H9 (cell line): ENCODE results near the gene JADE2. TPM values are rescaled to one million over a fixed set of nuclear protein-coding genes. Genes with fewer than 3 reads are reported as not detected.

ENCODE experiments used
- DNase-seq: peaks from one replicate; pipeline ENCODE4 v3.0.0-alpha.2; 2017
- H2AFZ ChIP-seq: one replicate; pipeline ENCODE4 v1.6.1; 2013; ENCODE audit warnings: mild to moderate bottlenecking, low read length, control low read depth, moderate library complexity
- H2AK5ac ChIP-seq: 2 replicates; pipeline ENCODE4 v1.6.1; 2013; ENCODE audit warnings: low read length, control low read depth, mixed read lengths; ENCODE audit not compliant: insufficient read length
- H2BK120ac ChIP-seq: one replicate; pipeline ENCODE4 v1.6.1; 2013; ENCODE audit warnings: low read depth, mild to moderate bottlenecking, low read length, control low read depth, inconsistent platforms; ENCODE audit not compliant: poor library complexity, severe bottlenecking
- H2BK12ac ChIP-seq: 2 replicates; pipeline ENCODE4 v1.6.1; 2013; ENCODE audit warnings: low read length, control low read depth, mixed read lengths, low read depth; ENCODE audit not compliant: insufficient read length
- H2BK15ac ChIP-seq: 2 replicates; pipeline ENCODE4 v1.6.1; 2013; ENCODE audit warnings: low read depth, low read length, control low read depth
- H2BK20ac ChIP-seq: one replicate; pipeline ENCODE4 v1.6.1; 2013; ENCODE audit warnings: low read depth, mild to moderate bottlenecking, low read length, control low read depth, inconsistent platforms; ENCODE audit not compliant: poor library complexity, severe bottlenecking
- H2BK5ac ChIP-seq: 2 replicates; pipeline ENCODE4 v1.6.1; 2013; ENCODE audit warnings: low read length, control low read depth, mixed read lengths; ENCODE audit not compliant: insufficient read length
- H3K14ac ChIP-seq: 2 replicates; pipeline ENCODE4 v1.6.1; 2013; ENCODE audit warnings: low read length, control low read depth; ENCODE audit not compliant: insufficient read depth
- H3K18ac ChIP-seq: 2 replicates; pipeline ENCODE4 v1.6.1; 2013; ENCODE audit warnings: low read depth, mild to moderate bottlenecking, mixed read lengths, low read length, control low read depth; ENCODE audit not compliant: insufficient read length
- H3K23ac ChIP-seq: 2 replicates; pipeline ENCODE4 v1.6.1; 2013; ENCODE audit warnings: low read length, control low read depth, mixed read lengths, low read depth; ENCODE audit not compliant: insufficient read length
- H3K23me2 ChIP-seq: 2 replicates; pipeline ENCODE4 v1.6.1; 2013; ENCODE audit warnings: low read depth, mild to moderate bottlenecking, mixed read lengths, low read length, control low read depth; ENCODE audit not compliant: insufficient read length, poor library complexity, severe bottlenecking
- H3K27ac ChIP-seq: 2 replicates; pipeline ENCODE4 v1.5.1; 2013; ENCODE audit warnings: low read length, control low read depth, mixed read lengths, low read depth; ENCODE audit not compliant: insufficient read length
- H3K27me3 ChIP-seq: 2 replicates; pipeline ENCODE4 v1.6.1; 2013; ENCODE audit warnings: low read length, control low read depth, inconsistent platforms; ENCODE audit not compliant: insufficient read depth
- H3K4ac ChIP-seq: 2 replicates; pipeline ENCODE4 v1.6.1; 2013; ENCODE audit warnings: low read depth, mild to moderate bottlenecking, control low read depth, inconsistent platforms, low read length, moderate library complexity
- H3K4me1 ChIP-seq: 2 replicates; pipeline ENCODE4 v1.6.1; 2013; ENCODE audit warnings: low read length, control low read depth, inconsistent platforms; ENCODE audit not compliant: insufficient read depth
- H3K4me2 ChIP-seq: 2 replicates; pipeline ENCODE4 v1.6.1; 2013; ENCODE audit warnings: low read length, control low read depth, mixed read lengths; ENCODE audit not compliant: insufficient read length, insufficient read depth
- H3K56ac ChIP-seq: 2 replicates; pipeline ENCODE4 v1.6.1; 2013; ENCODE audit warnings: low read depth, mild to moderate bottlenecking, mixed read lengths, low read length, control low read depth; ENCODE audit not compliant: insufficient read length
- H3K79me1 ChIP-seq: 2 replicates; pipeline ENCODE4 v1.6.1; 2013; ENCODE audit warnings: low read depth, mild to moderate bottlenecking, moderate library complexity, low read length, control low read depth, inconsistent platforms; ENCODE audit not compliant: insufficient read depth, poor library complexity, severe bottlenecking
- H3K79me2 ChIP-seq: 2 replicates; pipeline ENCODE4 v1.6.1; 2013; ENCODE audit warnings: low read length, control low read depth, inconsistent platforms; ENCODE audit not compliant: insufficient read depth
- H3K9ac ChIP-seq: 2 replicates; pipeline ENCODE4 v1.6.1; 2013; ENCODE audit warnings: low read length, control low read depth, mixed read lengths; ENCODE audit not compliant: insufficient read length; ENCODE audit errors: extremely low read depth
- H3K9me3 ChIP-seq: one replicate; pipeline ENCODE4 v1.6.1; 2013; ENCODE audit warnings: low read depth, low read length, inconsistent platforms; ENCODE audit not compliant: control insufficient read depth
- H3T11ph ChIP-seq: one replicate; pipeline ENCODE4 v1.6.1; 2013; ENCODE audit warnings: mild to moderate bottlenecking, low read length, control low read depth, inconsistent platforms
- H4K20me1 ChIP-seq: one replicate; pipeline ENCODE4 v1.6.1; 2013; ENCODE audit not compliant: control insufficient read depth, insufficient read length, insufficient read depth
- H4K5ac ChIP-seq: 2 replicates; pipeline ENCODE4 v1.6.1; 2013; ENCODE audit warnings: low read depth, mild to moderate bottlenecking, mixed read lengths, low read length, control low read depth; ENCODE audit not compliant: insufficient read length
- H4K8ac ChIP-seq: replicated peaks from 2 replicates; pipeline ENCODE4 v1.6.1; 2013; ENCODE audit warnings: low read length, control low read depth, mixed read lengths, low read depth; ENCODE audit not compliant: insufficient read length
- H4K91ac ChIP-seq: 2 replicates; pipeline ENCODE4 v1.6.1; 2013; ENCODE audit warnings: low read depth, mild to moderate bottlenecking, moderate library complexity, mixed read lengths, low read length, control low read depth; ENCODE audit not compliant: insufficient read length
- H3K27ac Mint-ChIP-seq, 3 experiments: 2 replicates in 2 of 3; 3 replicates in 1 of 3; pipeline ENCODE4 v1.8.0; 2020 to 2021; ENCODE audit warnings: mixed read lengths in 3 of 3, mild to moderate bottlenecking in 1 of 3, moderate library complexity in 1 of 3
- H3K27me3 Mint-ChIP-seq: 2 replicates; pipeline ENCODE4 v1.8.0; 2021; ENCODE audit warnings: low read depth, mild to moderate bottlenecking, moderate library complexity, mixed read lengths
- H3K36me3 Mint-ChIP-seq, 3 experiments: 2 replicates in 2 of 3; 3 replicates in 1 of 3; pipeline ENCODE4 v1.8.0; 2020 to 2021; ENCODE audit warnings: low read depth in 3 of 3, mixed read lengths in 3 of 3; ENCODE audit not compliant: insufficient read depth in 1 of 3
- H3K4me1 Mint-ChIP-seq, 2 experiments: 2 replicates each; pipeline ENCODE4 v1.8.0; 2020; ENCODE audit warnings: mixed read lengths in 2 of 2
- H3K4me3 Mint-ChIP-seq, 2 experiments: 2 replicates in 1 of 2; 3 replicates in 1 of 2; pipeline ENCODE4 v1.8.0; 2020 to 2021; ENCODE audit warnings: mild to moderate bottlenecking in 2 of 2, mixed read lengths in 2 of 2, moderate library complexity in 1 of 2
- H3K9me3 Mint-ChIP-seq, 2 experiments: 2 replicates in 1 of 2; 3 replicates in 1 of 2; pipeline ENCODE4 v1.8.0; 2020; ENCODE audit warnings: mild to moderate bottlenecking in 2 of 2, mixed read lengths in 2 of 2, moderate library complexity in 1 of 2
- WGBS: extraction: QIAGEN DNeasy Blood & Tissue Kit; methylation state at CpG from one replicate; pipeline ENCODE4 v1.1.7; 2013; ENCODE audit warnings: missing lambda C conversion rate, low lambda C conversion rate, mixed read lengths; ENCODE audit not compliant: insufficient read length; ENCODE audit errors: extremely low coverage; 5-methylcytosine and 5-hydroxymethylcytosine counted together
- total RNA-seq: library from RNA; stranded (reverse); gene quantifications from 2 replicates; pipeline ENCODE4 v1.2.1, GENCODE V29; 2021
- TF ChIP-seq, protein P1 (sequence below): fragments of 200-600 bp; sonication (generic); conservative IDR thresholded peaks from 3 replicates; pipeline ENCODE4 v1.8.0; 2021; ENCODE audit warnings: antibody characterized with exemption, mild to moderate bottlenecking

Gene JADE2
- total RNA-seq, 1 experiment from 2014 or later = 99.7 TPM

DNA sequence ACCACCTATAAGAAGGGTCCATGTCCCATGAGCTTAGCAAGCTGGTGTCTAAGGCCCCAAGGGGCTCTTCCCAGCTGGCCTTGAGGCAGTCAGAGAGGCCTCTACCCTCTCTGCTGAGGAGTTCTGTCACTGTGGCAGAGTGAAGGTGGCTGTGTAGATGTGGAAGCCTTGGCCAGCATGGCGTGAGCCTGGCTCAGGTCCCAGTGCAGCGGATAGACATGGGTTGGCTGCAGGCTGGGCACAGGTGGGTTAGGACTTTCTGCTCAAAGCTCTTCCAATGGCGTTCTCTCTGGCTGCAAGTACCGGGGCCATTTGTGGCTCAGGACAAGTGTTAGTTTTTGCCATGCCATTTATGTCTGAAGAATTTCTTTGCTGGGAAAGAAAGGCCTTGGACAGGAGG, 47.3 kb downstream of the JADE2 start:
- H3K36me3 Mint-ChIP-seq = peaks cover 29 to 92% (median 68%) of the 10 kb centered on the region in 3 experiments

More for the DNA sequence above, 47.3 kb downstream of the JADE2 start:
- H3K27ac Mint-ChIP-seq = peak overlapping the region in 1 of 3 experiments; percentile 34; a peak in 1 of 7 replicates
- Histone ChIP-seq H3K4ac (no peak overlapping the region), H3K14ac (no peak overlapping the region), H3T11ph (no peak overlapping the region), H2BK120ac (no peak overlapping the region), H3K23me2 (no peaks in the 10 kb centered on the region), H2BK5ac (no peak overlapping the region), H4K91ac (no peak overlapping the region), H3K4me2 (no peak overlapping the region), H2BK12ac (no peak overlapping the region), H2BK15ac (no peak overlapping the region), H3K27me3 (no peaks in the 10 kb centered on the region), H3K9me3 (no peaks in the 10 kb centered on the region), H3K79me2 (no peaks in the 10 kb centered on the region), H2AFZ (no peak overlapping the region), H2AK5ac (no peak overlapping the region), H4K8ac (no peak overlapping the region), H3K18ac (no peak overlapping the region), H3K4me1 (no peaks in the 10 kb centered on the region), H3K56ac (no peak overlapping the region), H3K27ac (no peak overlapping the region), H2BK20ac (no peak overlapping the region), H4K20me1 (no peaks in the 10 kb centered on the region), H3K9ac (no peak overlapping the region), H3K23ac (no peak overlapping the region), H3K79me1 (no peaks in the 10 kb centered on the region), H4K5ac (no peak overlapping the region)
- no peak overlapping the region for H3K4me3 Mint-ChIP-seq
- no peaks in the 10 kb centered on the region for H3K9me3 Mint-ChIP-seq
- no peaks in the 10 kb centered on the region for H3K27me3 Mint-ChIP-seq
- no peak for DNase-seq
- H3K4me1 Mint-ChIP-seq = peaks cover 4 to 21% of the 10 kb centered on the region in 2 experiments
- WGBS = no CpG with 5 or more reads among the region's 4 CpGs
- TF ChIP-seq, protein P1, sequence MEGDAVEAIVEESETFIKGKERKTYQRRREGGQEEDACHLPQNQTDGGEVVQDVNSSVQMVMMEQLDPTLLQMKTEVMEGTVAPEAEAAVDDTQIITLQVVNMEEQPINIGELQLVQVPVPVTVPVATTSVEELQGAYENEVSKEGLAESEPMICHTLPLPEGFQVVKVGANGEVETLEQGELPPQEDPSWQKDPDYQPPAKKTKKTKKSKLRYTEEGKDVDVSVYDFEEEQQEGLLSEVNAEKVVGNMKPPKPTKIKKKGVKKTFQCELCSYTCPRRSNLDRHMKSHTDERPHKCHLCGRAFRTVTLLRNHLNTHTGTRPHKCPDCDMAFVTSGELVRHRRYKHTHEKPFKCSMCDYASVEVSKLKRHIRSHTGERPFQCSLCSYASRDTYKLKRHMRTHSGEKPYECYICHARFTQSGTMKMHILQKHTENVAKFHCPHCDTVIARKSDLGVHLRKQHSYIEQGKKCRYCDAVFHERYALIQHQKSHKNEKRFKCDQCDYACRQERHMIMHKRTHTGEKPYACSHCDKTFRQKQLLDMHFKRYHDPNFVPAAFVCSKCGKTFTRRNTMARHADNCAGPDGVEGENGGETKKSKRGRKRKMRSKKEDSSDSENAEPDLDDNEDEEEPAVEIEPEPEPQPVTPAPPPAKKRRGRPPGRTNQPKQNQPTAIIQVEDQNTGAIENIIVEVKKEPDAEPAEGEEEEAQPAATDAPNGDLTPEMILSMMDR = no peak
